OCI-LY1 (cell line): ENCODE data around the gene DUT.

ENCODE experiments used
- CTCF ChIP-seq: fragments of 200-600 bp; sonication (generic), shearing (Covaris generic); IDR thresholded peaks from 2 replicates; pipeline ENCODE4 v1.5.1; 2017; ENCODE audit warnings: mild to moderate bottlenecking, antibody characterized with exemption, low read length, moderate library complexity, mixed read lengths
- EZH2 ChIP-seq: fragments of 200-600 bp; sonication (generic), shearing (Covaris generic); IDR thresholded peaks from 2 replicates; pipeline ENCODE4 v1.8.0; 2017; ENCODE audit warnings: borderline replicate concordance, mixed run types, mild to moderate bottlenecking, antibody characterized with exemption, low read length, moderate library complexity, mixed read lengths

GRCh38 chr15:48355377-48355776, 24.1 kb downstream of the DUT start:
- TF ChIP-seq CTCF (no peak), EZH2 (no peak)
